HepG2 (cell line): Measurements from ENCODE around the gene DENND5B. TPM values are rescaled to one million over a fixed set of nuclear protein-coding genes. Genes with fewer than 3 reads are reported as not detected.
A peak's percentile ranks its signal among the peaks of the same experiment; 100 is the strongest.

Experiments
- DMAP1 ChIP-seq: IDR thresholded peaks from 2 replicates; pipeline ENCODE4 v1.6.1; 2016
- DPF2 ChIP-seq: sonication (generic); formaldehyde crosslinking; IDR thresholded peaks from 2 replicates; pipeline ENCODE4 v1.4.0; 2020; ENCODE audit warnings: mild to moderate bottlenecking, low read depth, missing genetic modification reagents, borderline replicate concordance
- IKZF4 ChIP-seq: sonication (generic); formaldehyde crosslinking; IDR thresholded peaks from 2 replicates; pipeline ENCODE4 v1.5.1; 2020; ENCODE audit warnings: borderline replicate concordance, mild to moderate bottlenecking, low read depth, missing genetic modification reagents; ENCODE audit errors: not compliant biosample characterization
- JUND ChIP-seq: sonication (generic); formaldehyde crosslinking; IDR thresholded peaks from 2 replicates; pipeline ENCODE4 v1.8.0; 2022; ENCODE audit warnings: mild to moderate bottlenecking, missing genetic modification reagents
- KLF16 ChIP-seq, 2 experiments: sonication (generic) in 1 of 2; formaldehyde crosslinking in 1 of 2; IDR thresholded peaks; 2 replicates each; pipeline versions ENCODE4 v1.6.1 to v1.8.0; 2016 to 2023; ENCODE audit warnings: missing genetic modification reagents in 2 of 2, missing compliant biosample characterization in 1 of 2
- MTF2 ChIP-seq: sonication (generic); formaldehyde crosslinking; IDR thresholded peaks from 2 replicates; pipeline ENCODE4 v1.5.0; 2020; ENCODE audit warnings: missing genetic modification reagents, borderline replicate concordance
- NFYB ChIP-seq: sonication (generic); formaldehyde crosslinking; IDR thresholded peaks from 2 replicates; pipeline ENCODE4 v1.4.0; 2020; ENCODE audit warnings: missing genetic modification reagents
- NONO ChIP-seq, 2 experiments: fragments of 450-650 bp in 1 of 2; sonication (generic) in 1 of 2; formaldehyde crosslinking in 1 of 2; IDR thresholded peaks in 1 of 2; conservative IDR thresholded peaks in 1 of 2; 2 replicates each; pipeline versions ENCODE4 v1.6.1 to v1.8.0; 2017 to 2022; ENCODE audit warnings: mild to moderate bottlenecking in 1 of 2, missing genetic modification reagents in 1 of 2, moderate library complexity in 1 of 2
- PBX2 ChIP-seq: IDR thresholded peaks from 2 replicates; pipeline ENCODE4 v1.6.1; 2016; ENCODE audit warnings: control low read depth
- SETDB1 ChIP-seq: sonication (generic); formaldehyde crosslinking; IDR thresholded peaks from 2 replicates; pipeline ENCODE4 v1.5.1; 2020; ENCODE audit warnings: missing genetic modification reagents, mild to moderate bottlenecking, borderline replicate concordance
- SKI ChIP-seq: fragments of 450-650 bp; IDR thresholded peaks from one replicate; pipeline ENCODE4 v1.6.1; 2018; ENCODE audit warnings: mild to moderate bottlenecking; ENCODE audit not compliant: partially characterized antibody
- SMYD3 ChIP-seq: sonication (generic); formaldehyde crosslinking; IDR thresholded peaks from 2 replicates; pipeline ENCODE4 v1.8.1; 2023; ENCODE audit warnings: mild to moderate bottlenecking, missing genetic modification reagents
- SRY ChIP-seq: sonication (generic); formaldehyde crosslinking; IDR thresholded peaks from 2 replicates; pipeline ENCODE4 v1.8.0; 2022; ENCODE audit warnings: mild to moderate bottlenecking, missing genetic modification reagents
- TFDP2 ChIP-seq: sonication (generic); formaldehyde crosslinking; IDR thresholded peaks from 2 replicates; pipeline ENCODE4 v1.4.0; 2020; ENCODE audit warnings: missing genetic modification reagents
- XRCC5 ChIP-seq: fragments of 200-400 bp; formaldehyde crosslinking; optimal IDR thresholded peaks from 2 replicates; pipeline ENCODE3; 2017; ENCODE audit warnings: mild to moderate bottlenecking, low read length
- ZFP62 ChIP-seq: sonication (generic); formaldehyde crosslinking; IDR thresholded peaks from 2 replicates; pipeline ENCODE4 v1.4.0; 2020; ENCODE audit warnings: missing genetic modification reagents
- ZIK1 ChIP-seq: sonication (generic); formaldehyde crosslinking; IDR thresholded peaks from 2 replicates; pipeline ENCODE4 v1.5.0; 2020; ENCODE audit warnings: mild to moderate bottlenecking, low read depth, missing genetic modification reagents, borderline replicate concordance
- ZKSCAN1 ChIP-seq: fragments of 150-350 bp; IDR thresholded peaks from 2 replicates; pipeline ENCODE4 v1.6.1; 2014; ENCODE audit warnings: low read length
- ZMYM3 ChIP-seq: sonication (generic); formaldehyde crosslinking; IDR thresholded peaks from 2 replicates; pipeline ENCODE4 v1.5.1; 2020; ENCODE audit warnings: mild to moderate bottlenecking, missing genetic modification reagents
- ZNF17 ChIP-seq: sonication (generic); formaldehyde crosslinking; IDR thresholded peaks from 2 replicates; pipeline ENCODE4 v1.5.0; 2020; ENCODE audit warnings: mild to moderate bottlenecking, missing genetic modification reagents
- ZNF792 ChIP-seq: IDR thresholded peaks from 2 replicates; pipeline ENCODE4 v1.6.1; 2016
- ZNF878 ChIP-seq: sonication (generic); formaldehyde crosslinking; IDR thresholded peaks from 2 replicates; pipeline ENCODE4 v1.8.1; 2023; ENCODE audit warnings: mild to moderate bottlenecking, missing genetic modification reagents, moderate library complexity
- polyA plus RNA-seq, 8 experiments: library from polyadenylated mRNA; depleted of rRNA in 3 of 8; stranded (reverse) in 7 of 8; unstranded in 1 of 8; fragments of >200 nt; fragmentation: Illumina TruSeq in 4 of 8; extraction: Trizol in 4 of 8; gene quantifications; 2 replicates each; pipeline versions ENCODE4 v1.2.1 to v1.2.3, GENCODE V29; 2011 to 2016; ENCODE audit warnings: low read depth in 4 of 8, missing spikeins in 1 of 8, mixed read lengths in 1 of 8; ENCODE audit not compliant: insufficient read depth in 1 of 8
- total RNA-seq, 5 experiments: library from RNA; depleted of rRNA; stranded (reverse); fragments of >200 nt; fragmentation: Illumina TruSeq; extraction: Trizol; gene quantifications; 2 replicates each; pipeline ENCODE4 v1.2.3, GENCODE V29; 2016; ENCODE audit warnings: low read depth in 1 of 5
- TF ChIP-seq, protein P1 (sequence below): sonication (generic); formaldehyde crosslinking; IDR thresholded peaks from 2 replicates; pipeline ENCODE4 v1.4.0; 2020; ENCODE audit warnings: missing genetic modification reagents
- TF ChIP-seq, protein P2 (sequence below): sonication (generic); formaldehyde crosslinking; IDR thresholded peaks from 2 replicates; pipeline ENCODE4 v1.8.0; 2022; ENCODE audit warnings: mild to moderate bottlenecking, missing genetic modification reagents, moderate library complexity

The DENND5B gene
- total and polyA plus RNA-seq, 2 of the 13 experiments (the other 11 are each of a cell fraction or from before 2014, with no cell fraction given): 14.7 to 18.7 TPM

- TF ChIP-seq ZIK1 (CRISPR knock-in tag): 0 out of 2 replicates have a peak, but pooled peaks have one; percentile 40
- no peak for TF ChIP-seq KLF16 (CRISPR knock-in tag; IDR thresholded peaks at IDR 0.05)
- peak; percentile 11 for TF ChIP-seq XRCC5
- TF ChIP-seq SETDB1 (CRISPR knock-in tag): no peak
- TF ChIP-seq SKI: no peak
- no peak for TF ChIP-seq DPF2 (CRISPR knock-in tag)
- TF ChIP-seq NONO (IDR thresholded peaks at IDR 0.05): no peak
- no peak for TF ChIP-seq NONO (CRISPR knock-in tag; conservative IDR thresholded peaks at IDR 0.05)
- no peak for TF ChIP-seq JUND (CRISPR knock-in tag)
- no peak for TF ChIP-seq PBX2 (CRISPR knock-in tag)
- TF ChIP-seq SRY (CRISPR knock-in tag): no peak
- TF ChIP-seq TFDP2 (CRISPR knock-in tag): no peak
- no peak for TF ChIP-seq ZKSCAN1
- TF ChIP-seq ZNF792 (CRISPR knock-in tag): peak; percentile 63
- no peak for TF ChIP-seq DMAP1 (CRISPR knock-in tag)
- no peak for TF ChIP-seq NFYB (CRISPR knock-in tag)
- TF ChIP-seq IKZF4: no peak
- TF ChIP-seq ZMYM3: 0 out of 2 replicates have a peak, but pooled peaks have one; percentile 13
- TF ChIP-seq, protein P1, sequence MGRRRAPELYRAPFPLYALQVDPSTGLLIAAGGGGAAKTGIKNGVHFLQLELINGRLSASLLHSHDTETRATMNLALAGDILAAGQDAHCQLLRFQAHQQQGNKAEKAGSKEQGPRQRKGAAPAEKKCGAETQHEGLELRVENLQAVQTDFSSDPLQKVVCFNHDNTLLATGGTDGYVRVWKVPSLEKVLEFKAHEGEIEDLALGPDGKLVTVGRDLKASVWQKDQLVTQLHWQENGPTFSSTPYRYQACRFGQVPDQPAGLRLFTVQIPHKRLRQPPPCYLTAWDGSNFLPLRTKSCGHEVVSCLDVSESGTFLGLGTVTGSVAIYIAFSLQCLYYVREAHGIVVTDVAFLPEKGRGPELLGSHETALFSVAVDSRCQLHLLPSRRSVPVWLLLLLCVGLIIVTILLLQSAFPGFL: no peak
- no peak for TF ChIP-seq ZNF878 (CRISPR knock-in tag)
- no peak; the same call in 1 of the 2 replicates for TF ChIP-seq SMYD3 (CRISPR knock-in tag)
- TF ChIP-seq, protein P2, sequence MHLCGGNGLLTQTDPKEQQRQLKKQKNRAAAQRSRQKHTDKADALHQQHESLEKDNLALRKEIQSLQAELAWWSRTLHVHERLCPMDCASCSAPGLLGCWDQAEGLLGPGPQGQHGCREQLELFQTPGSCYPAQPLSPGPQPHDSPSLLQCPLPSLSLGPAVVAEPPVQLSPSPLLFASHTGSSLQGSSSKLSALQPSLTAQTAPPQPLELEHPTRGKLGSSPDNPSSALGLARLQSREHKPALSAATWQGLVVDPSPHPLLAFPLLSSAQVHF (CRISPR knock-in tag): no peak
- no peak for TF ChIP-seq ZNF17 (CRISPR knock-in tag)
- no peak for TF ChIP-seq ZFP62 (CRISPR knock-in tag)
- TF ChIP-seq MTF2 (CRISPR knock-in tag): no peak
Observed at GRCh38 chr12:31362115-31362758, 228.7 kb downstream of the DENND5B start (continued).
